T-helper 1 cell treated with Interleukin-12 subunit alpha and Interleukin-12 subunit beta and Interleukin-4 antibody, amounts not matched to agents 30 μg/mL and 1 μg/mL, for 36 hours (primary cell): ENCODE data around the gene LSM10.

ENCODE experiments used
- H3K27ac Mint-ChIP-seq: one replicate; pipeline ENCODE4 v1.8.0; 2021; ENCODE audit warnings: mild to moderate bottlenecking, mixed read lengths
- H3K27me3 Mint-ChIP-seq: one replicate; pipeline ENCODE4 v1.8.0; 2021; ENCODE audit warnings: low read depth, mixed read lengths
- H3K36me3 Mint-ChIP-seq: one replicate; pipeline ENCODE4 v1.8.0; 2021; ENCODE audit warnings: low read depth, mixed read lengths
- H3K4me1 Mint-ChIP-seq: one replicate; pipeline ENCODE4 v1.8.0; 2021; ENCODE audit warnings: low read depth, mixed read lengths
- H3K4me3 Mint-ChIP-seq: one replicate; pipeline ENCODE4 v1.8.0; 2021; ENCODE audit warnings: mild to moderate bottlenecking, moderate library complexity, mixed read lengths
- H3K9me3 Mint-ChIP-seq: one replicate; pipeline ENCODE4 v1.8.0; 2021; ENCODE audit warnings: mixed read lengths

Gene LSM10

DNA sequence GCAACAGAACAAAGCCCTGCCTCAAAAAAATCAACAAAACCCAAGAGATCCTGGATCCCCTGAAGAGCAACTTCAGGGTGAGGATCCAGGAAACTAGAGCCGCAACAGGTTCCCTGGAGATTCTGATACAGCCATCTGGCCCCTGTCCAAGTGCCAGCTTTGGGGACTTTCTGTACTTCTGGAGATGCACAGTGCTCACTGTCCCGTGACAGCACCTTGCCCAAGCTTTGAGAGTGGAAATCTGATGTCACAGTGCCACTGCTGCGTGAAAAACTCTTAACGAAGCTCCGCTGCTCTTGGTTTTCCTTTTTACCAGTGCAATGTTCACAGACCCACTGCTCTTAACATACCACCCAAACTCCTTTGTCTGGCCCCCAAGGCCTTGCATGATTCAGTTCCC lies 38.3 kb downstream of the LSM10 start:
- no peaks in the 10 kb centered on the region for H3K9me3 Mint-ChIP-seq
- H3K36me3 Mint-ChIP-seq, result peaks cover 35% of the 10 kb centered on the region
- H3K27me3 Mint-ChIP-seq, result no peaks in the 10 kb centered on the region
- no peak overlapping the region for H3K4me3 Mint-ChIP-seq
- H3K4me1 Mint-ChIP-seq, result peaks cover 11% of the 10 kb centered on the region
- peak overlapping the region; percentile 86 for H3K27ac Mint-ChIP-seq

DNA sequence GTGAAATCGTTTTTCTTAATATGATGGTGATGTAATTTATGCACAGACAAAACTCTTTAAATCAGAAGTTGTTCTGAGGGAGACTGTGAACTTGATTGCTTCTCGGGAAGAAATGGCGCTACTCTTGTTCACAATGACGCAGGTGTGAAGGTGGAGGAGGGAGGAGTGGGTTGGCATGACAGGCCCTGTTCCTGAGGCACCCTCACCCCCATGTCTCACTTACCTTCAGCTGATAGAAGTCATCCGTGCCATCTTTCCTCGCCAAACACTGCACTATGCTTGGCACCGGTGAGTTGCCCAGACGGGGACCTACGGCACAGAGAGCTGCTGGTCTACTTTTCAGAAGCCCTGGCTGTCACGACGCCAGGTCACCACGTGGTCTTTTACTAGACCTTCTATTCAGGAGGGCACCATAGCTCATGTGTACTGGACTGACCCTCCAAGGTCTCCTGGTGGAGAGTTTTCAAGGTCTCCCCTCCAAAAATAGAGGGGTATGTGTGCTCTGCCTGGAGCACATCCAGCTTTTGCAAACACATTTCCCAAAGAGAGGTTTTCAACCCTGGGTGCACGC lies 39.1 kb downstream of the LSM10 start:
- H3K4me3 Mint-ChIP-seq, result no peak overlapping the region
- no peak overlapping the region for H3K27ac Mint-ChIP-seq
- H3K4me1 Mint-ChIP-seq, result peaks cover 11% of the 10 kb centered on the region
- H3K9me3 Mint-ChIP-seq, result no peaks in the 10 kb centered on the region
- H3K27me3 Mint-ChIP-seq, result no peaks in the 10 kb centered on the region
- H3K36me3 Mint-ChIP-seq, result peaks cover 39% of the 10 kb centered on the region

DNA sequence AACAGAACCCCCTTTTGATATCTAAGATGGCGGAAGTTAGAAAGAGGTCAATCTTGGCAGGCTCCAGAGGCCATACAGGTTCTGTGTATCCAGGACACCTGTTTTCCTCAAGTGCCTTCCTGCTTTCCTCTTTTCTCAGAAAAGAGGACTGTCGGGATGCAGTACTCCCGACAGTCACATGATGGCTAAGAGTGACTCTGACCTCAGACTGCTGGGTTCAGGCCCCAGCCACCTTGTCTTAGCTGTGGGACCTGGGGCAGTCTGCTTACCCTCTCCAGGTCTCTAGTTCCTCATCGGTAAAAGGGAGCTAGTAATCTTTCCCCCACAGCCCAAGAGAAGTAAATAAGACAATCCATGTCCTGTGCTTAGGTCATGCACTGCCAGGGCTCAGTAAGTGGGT lies 41.9 kb downstream of the LSM10 start:
- H3K4me1 Mint-ChIP-seq, result peaks cover 21% of the 10 kb centered on the region
- no peaks in the 10 kb centered on the region for H3K27me3 Mint-ChIP-seq
- H3K4me3 Mint-ChIP-seq, result no peak overlapping the region
- peaks cover 42% of the 10 kb centered on the region for H3K36me3 Mint-ChIP-seq
- peak overlapping the region; percentile 24 for H3K27ac Mint-ChIP-seq
- H3K9me3 Mint-ChIP-seq, result no peaks in the 10 kb centered on the region

DNA sequence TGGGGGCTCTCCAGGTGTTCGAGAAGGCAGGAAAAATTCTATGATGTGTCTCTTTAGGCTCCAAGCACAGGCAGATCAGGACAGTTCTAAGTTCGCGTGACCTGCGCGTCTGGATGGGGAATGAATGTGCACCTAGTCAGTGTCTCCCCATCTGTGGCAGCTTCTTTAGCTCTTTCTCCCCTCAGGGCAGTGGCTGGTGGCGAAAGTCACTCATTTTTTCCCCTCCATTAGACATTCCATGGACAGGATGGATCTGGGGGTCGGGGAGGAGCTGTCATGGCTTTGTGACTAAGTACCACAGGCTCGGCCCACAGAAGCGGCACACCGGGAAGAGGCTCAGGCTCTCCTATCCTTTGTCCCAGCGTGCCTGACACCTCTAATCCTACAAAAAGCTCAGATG lies 43.2 kb downstream of the LSM10 start:
- Mint-ChIP-seq H3K9me3 (no peaks in the 10 kb centered on the region), H3K36me3 (peaks cover 39% of the 10 kb centered on the region), H3K27ac (no peak overlapping the region), H3K27me3 (no peaks in the 10 kb centered on the region), H3K4me1 (peaks cover 20% of the 10 kb centered on the region), H3K4me3 (no peak overlapping the region)

- Mint-ChIP-seq H3K36me3 (peaks cover 38% of the 10 kb centered on the region), H3K4me1 (peaks cover 17% of the 10 kb centered on the region), H3K27me3 (no peaks in the 10 kb centered on the region), H3K9me3 (no peaks in the 10 kb centered on the region), H3K4me3 (no peak overlapping the region), H3K27ac (peak overlapping the region; percentile 11)
Measured at GRCh38 chr1:36352910-36353878, 44.5 kb downstream of the LSM10 start.

GRCh38 chr1:36352125-36352909 lies 45.4 kb downstream of the LSM10 start:
- H3K36me3 Mint-ChIP-seq, result peaks cover 40% of the 10 kb centered on the region
- H3K9me3 Mint-ChIP-seq, result no peaks in the 10 kb centered on the region
- H3K4me1 Mint-ChIP-seq, result peaks cover 17% of the 10 kb centered on the region
- no peaks in the 10 kb centered on the region for H3K27me3 Mint-ChIP-seq
- H3K4me3 Mint-ChIP-seq, result no peak overlapping the region
- peak overlapping the region; percentile 22 for H3K27ac Mint-ChIP-seq

GRCh38 chr1:36351227-36351977 lies 46.3 kb downstream of the LSM10 start:
- Mint-ChIP-seq H3K9me3 (no peaks in the 10 kb centered on the region), H3K36me3 (peaks cover 40% of the 10 kb centered on the region), H3K27ac (peak overlapping the region; percentile 41), H3K27me3 (no peaks in the 10 kb centered on the region), H3K4me1 (peaks cover 17% of the 10 kb centered on the region), H3K4me3 (no peak overlapping the region)

DNA sequence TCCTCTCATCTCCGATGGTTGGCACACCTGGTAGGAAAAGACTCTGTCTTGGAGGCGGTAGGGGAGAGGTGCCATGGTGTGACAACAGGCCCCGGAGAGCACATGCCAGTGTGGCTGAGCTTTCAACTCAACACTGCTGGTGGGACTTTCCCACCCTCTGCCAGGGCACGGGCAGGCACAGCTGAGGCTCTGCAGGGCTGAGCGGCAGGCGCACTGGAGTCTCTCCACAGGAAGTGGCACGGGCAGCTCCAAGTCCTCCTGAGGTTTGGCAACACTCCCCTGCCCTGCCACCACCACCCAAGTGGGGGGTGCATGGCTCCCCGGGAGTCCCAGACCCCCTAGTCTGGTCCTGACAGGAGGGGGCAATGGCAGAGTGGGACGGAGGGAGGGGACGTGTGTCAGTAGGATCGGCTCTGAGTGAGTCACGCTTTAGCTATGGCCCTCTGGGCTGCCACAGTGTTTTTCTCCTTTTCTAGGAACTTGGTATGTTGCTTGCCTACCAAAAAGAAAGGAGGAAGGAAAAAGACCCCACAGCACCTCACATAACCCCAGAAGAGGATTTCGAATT lies 47.0 kb downstream of the LSM10 start:
- Mint-ChIP-seq H3K36me3 (peaks cover 36% of the 10 kb centered on the region), H3K9me3 (no peaks in the 10 kb centered on the region), H3K27me3 (no peaks in the 10 kb centered on the region), H3K27ac (peak overlapping the region; percentile 55), H3K4me3 (no peak overlapping the region), H3K4me1 (peaks cover 17% of the 10 kb centered on the region)

- Mint-ChIP-seq H3K27ac (no peak overlapping the region), H3K27me3 (no peaks in the 10 kb centered on the region), H3K4me1 (peaks cover 17% of the 10 kb centered on the region), H3K36me3 (peaks cover 38% of the 10 kb centered on the region), H3K4me3 (no peak overlapping the region), H3K9me3 (no peaks in the 10 kb centered on the region)
Measured at GRCh38 chr1:36349839-36350238, 47.9 kb downstream of the LSM10 start.

GRCh38 chr1:36349241-36349671 lies 48.5 kb downstream of the LSM10 start:
- Mint-ChIP-seq H3K27me3 (no peaks in the 10 kb centered on the region), H3K9me3 (no peaks in the 10 kb centered on the region), H3K36me3 (peaks cover 37% of the 10 kb centered on the region), H3K4me3 (no peak overlapping the region), H3K27ac (no peak overlapping the region), H3K4me1 (peaks cover 17% of the 10 kb centered on the region)

DNA sequence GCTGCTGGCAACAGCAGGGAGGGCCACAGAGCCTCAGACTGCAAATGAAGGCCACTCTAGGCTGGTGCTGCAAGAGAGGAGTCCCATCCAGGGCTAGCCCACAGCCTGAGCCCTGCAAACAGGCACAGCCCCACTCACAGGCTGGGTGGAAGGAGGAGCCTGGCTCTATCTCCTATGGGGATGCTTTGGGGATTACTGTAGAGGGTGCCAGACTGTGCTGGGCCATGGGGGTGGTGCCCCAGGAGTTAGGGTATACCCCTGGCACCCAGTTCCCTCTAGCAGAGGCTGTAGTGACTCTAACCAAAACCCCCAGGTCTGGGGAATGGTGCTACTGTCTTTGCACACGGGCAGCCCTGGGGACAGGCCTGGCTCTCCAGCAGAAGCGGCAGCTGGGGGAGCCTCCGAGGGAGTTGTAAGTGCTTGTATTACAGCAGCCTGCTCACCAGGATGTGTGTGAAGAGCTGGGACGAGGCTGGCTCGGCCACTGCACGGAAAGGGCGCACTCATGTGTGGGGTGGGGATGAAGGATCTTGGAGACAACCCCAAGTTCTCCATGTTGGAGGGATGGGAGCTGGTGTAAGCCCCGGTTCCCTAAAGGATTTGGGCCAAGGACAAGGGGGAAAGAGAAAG lies 50.9 kb downstream of the LSM10 start:
- peaks cover 27% of the 10 kb centered on the region for H3K36me3 Mint-ChIP-seq
- H3K27me3 Mint-ChIP-seq, result no peaks in the 10 kb centered on the region
- H3K4me3 Mint-ChIP-seq, result no peak overlapping the region

GRCh38 chr1:36345353-36345752 lies 52.4 kb downstream of the LSM10 start:
- no peaks in the 10 kb centered on the region for H3K27me3 Mint-ChIP-seq
- no peak overlapping the region for H3K27ac Mint-ChIP-seq
- H3K4me1 Mint-ChIP-seq, result peaks cover 4% of the 10 kb centered on the region
- H3K4me3 Mint-ChIP-seq, result no peak overlapping the region
- H3K36me3 Mint-ChIP-seq, result peaks cover 29% of the 10 kb centered on the region
- H3K9me3 Mint-ChIP-seq, result no peaks in the 10 kb centered on the region

More for the DNA sequence above, 50.9 kb downstream of the LSM10 start:
- no peaks in the 10 kb centered on the region for H3K9me3 Mint-ChIP-seq
- H3K4me1 Mint-ChIP-seq, result peaks cover 17% of the 10 kb centered on the region
- no peak overlapping the region for H3K27ac Mint-ChIP-seq

DNA sequence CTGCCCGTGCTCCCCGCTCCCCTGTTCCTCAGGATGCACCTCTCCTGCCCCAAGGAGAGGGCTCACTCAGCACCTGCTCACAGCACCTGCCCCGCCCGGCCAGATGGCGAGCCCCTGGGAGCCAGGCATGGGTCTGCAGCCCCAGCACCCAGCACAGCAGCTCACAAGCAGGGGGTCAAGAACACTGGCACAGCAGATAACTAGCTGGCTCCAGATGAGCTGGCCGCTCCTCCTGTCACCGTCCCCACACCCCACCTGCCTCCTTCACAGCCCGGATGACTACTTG lies 53.4 kb downstream of the LSM10 start:
- Mint-ChIP-seq H3K4me1 (peaks cover 2% of the 10 kb centered on the region), H3K4me3 (no peak overlapping the region), H3K27me3 (no peaks in the 10 kb centered on the region), H3K9me3 (no peaks in the 10 kb centered on the region), H3K36me3 (peaks cover 32% of the 10 kb centered on the region), H3K27ac (no peak overlapping the region)
